GM19193 (cell line): Measurements from ENCODE around the gene NOA1.

Experiments used
- POLR2A ChIP-seq: IDR thresholded peaks from 4 replicates; pipeline ENCODE4 v1.6.1; 2011; ENCODE audit not compliant: insufficient read depth, insufficient read length; ENCODE audit errors: extremely low read depth

NOA1 gene

GRCh38 chr4:56977321-56978012, at the start of gene NOA1:
Gene NOA1, minus strand, starts transcription at chr4:56977606. Its CDS starts 21 bp downstream, at chr4:56977585.
- TF ChIP-seq POLR2A: peak; percentile 82

- TF ChIP-seq POLR2A: no peak
These were observed 45.7 kb upstream of the NOA1 start for GRCh38 chr4:57023104-57023503.

- no peak for TF ChIP-seq POLR2A
These were observed 43.2 kb upstream of the NOA1 start for GRCh38 chr4:57020467-57021101.

GRCh38 chr4:57018980-57019379, 41.6 kb upstream of the NOA1 start:
- TF ChIP-seq POLR2A: no peak

GRCh38 chr4:57013543-57014120, 36.2 kb upstream of the NOA1 start:
- TF ChIP-seq POLR2A: no peak

GRCh38 chr4:56999751-57000150, 22.3 kb upstream of the NOA1 start:
- TF ChIP-seq POLR2A: no peak

GRCh38 chr4:56995525-56995924, 18.1 kb upstream of the NOA1 start:
- no peak for TF ChIP-seq POLR2A

- TF ChIP-seq POLR2A: no peak
These were observed 12.9 kb upstream of the NOA1 start for GRCh38 chr4:56990109-56990905.

GRCh38 chr4:56986952-56987351, 9.5 kb upstream of the NOA1 start:
- no peak for TF ChIP-seq POLR2A

- no peak for TF ChIP-seq POLR2A
These were observed 8.8 kb upstream of the NOA1 start for GRCh38 chr4:56986192-56986591.

GRCh38 chr4:56981795-56982201, 4.4 kb upstream of the NOA1 start:
- TF ChIP-seq POLR2A: no peak

GRCh38 chr4:56979421-56980072, 2.1 kb upstream of the NOA1 start:
- TF ChIP-seq POLR2A: no peak

- TF ChIP-seq POLR2A: peak; percentile 91
These were observed 1.4 kb upstream of the NOA1 start, which contains the start of gene POLR2B for GRCh38 chr4:56978750-56979303. Gene POLR2B, plus strand, starts transcription at chr4:56978896. Its CDS starts 90 bp downstream, at chr4:56978986.

- no peak for TF ChIP-seq POLR2A
These were observed 527 bp downstream of the NOA1 start for GRCh38 chr4:56976837-56977320.
